Uterus (tissue), 4 donors: ENCODE measurements around the gene IFIT2. TPM values are rescaled to one million over a fixed set of nuclear protein-coding genes. Genes with fewer than 3 reads are reported as not detected.
A peak's percentile ranks its signal among the peaks of the same experiment; 100 is the strongest.
"Not testable (repeated sequence)": the region's sequence is repeated elsewhere in the genome, so short reads cannot be mapped to it uniquely, and the experiment has no call there.

ENCODE experiments used
- DNase-seq, 2 donors: peaks; one replicate each; pipeline ENCODE4 v3.0.0-alpha.2; 2019 to 2020
- H3K27ac ChIP-seq, 2 donors: fragments of 200-600 bp; sonication (generic); 1 replicate in 1 of 2; 2 replicates in 1 of 2; pipeline ENCODE4 v1.5.1; 2016 to 2018
- H3K27me3 ChIP-seq, 2 donors: fragments of 200-600 bp; sonication (generic); one replicate each; pipeline ENCODE4 v1.5.1; 2018 to 2019; ENCODE audit warnings: control low read depth in 1 of 2
- H3K36me3 ChIP-seq, 2 donors: fragments of 200-600 bp; sonication (generic); one replicate each; pipeline ENCODE4 v1.5.1; 2019; ENCODE audit warnings: control low read depth in 1 of 2
- H3K4me1 ChIP-seq, 2 donors: fragments of 200-600 bp; sonication (generic); one replicate each; pipeline ENCODE4 v1.5.1; 2018 to 2019; ENCODE audit warnings: control low read depth in 1 of 2
- H3K4me3 ChIP-seq, 2 donors: fragments of 200-600 bp; sonication (generic); 1 replicate in 1 of 2; 2 replicates in 1 of 2; pipeline ENCODE4 v1.5.1; 2018 to 2019; ENCODE audit warnings: mild to moderate bottlenecking in 1 of 2
- H3K9me3 ChIP-seq, 2 donors: fragments of 200-600 bp; sonication (generic); one replicate each; pipeline ENCODE4 v1.5.1; 2019; ENCODE audit warnings: control low read depth in 1 of 2
- POLR2A ChIP-seq, 2 donors: fragments of 450-650 bp; IDR thresholded peaks; one replicate each; pipeline ENCODE4 v1.6.1; 2016; ENCODE audit warnings: antibody characterized with exemption in 2 of 2, mild to moderate bottlenecking in 1 of 2, moderate library complexity in 1 of 2
- intact Hi-C: fragments of 100-400 bp; cut with DNase I; formaldehyde crosslinking; loops from one replicate; pipeline ENCODE4 v1.15.1; 2023; ENCODE audit warnings: low total_unique reads
- total RNA-seq, 4 donors: library from RNA; depleted of rRNA in 3 of 4; stranded (reverse); fragments of >200 nt in 3 of 4; gene quantifications; one replicate each; pipeline versions ENCODE4 v1.1.0 to v1.2.4, GENCODE V29; 2014 to 2023
- TF ChIP-seq, protein P1 (sequence below), 4 experiments: fragments of 200-600 bp in 2 of 4; fragments of 450-650 bp in 2 of 4; sonication (generic) in 2 of 4; IDR thresholded peaks; one replicate each; pipeline ENCODE4 v1.5.1; 2016 to 2019; ENCODE audit warnings: antibody characterized with exemption in 4 of 4, mild to moderate bottlenecking in 2 of 4, moderate library complexity in 1 of 4
- donor health status: DM: yes; HTN: yes; CAD: no.

IFIT2 gene
- total RNA-seq, 4 donors from 2014 or later: 1.5 to 17.7 (median 6.1) TPM

DNA sequence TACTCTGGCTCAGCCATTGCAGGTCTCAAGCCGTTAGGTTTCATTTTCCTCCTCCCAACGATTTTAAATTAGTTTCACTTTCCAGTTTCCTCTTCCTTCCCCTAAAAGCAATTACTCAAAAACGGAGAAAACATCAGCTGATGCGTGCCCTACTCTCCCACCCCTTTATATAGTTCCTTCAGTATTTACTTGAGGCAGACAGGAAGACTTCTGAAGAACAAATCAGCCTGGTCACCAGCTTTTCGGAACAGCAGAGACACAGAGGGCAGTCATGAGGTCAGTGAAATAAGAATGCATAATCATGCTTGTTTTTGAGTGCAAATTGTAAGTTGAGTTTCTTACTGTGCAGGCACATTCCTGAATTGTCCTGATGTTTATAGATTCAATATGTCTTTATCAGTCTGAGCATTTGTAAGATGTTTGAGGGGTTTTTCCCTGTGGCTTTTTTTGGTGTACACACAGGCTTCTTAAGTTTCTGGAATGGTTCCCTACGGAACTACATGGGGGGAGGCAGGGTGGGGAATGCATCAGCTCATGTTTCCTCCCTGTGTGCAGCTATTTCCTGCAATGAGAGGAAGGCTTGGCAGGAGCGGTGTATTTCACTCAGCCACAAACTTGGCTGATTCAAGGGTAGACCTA, 26.1 kb downstream of the IFIT2 start, which contains the start of gene IFIT3:
TSS of gene IFIT3 (plus strand) at position 195 of the 639 bp plus-strand sequence. CDS start at position 272, 77 bp downstream.
- H3K36me3 ChIP-seq: no peaks in the 10 kb centered on the region
- H3K27ac ChIP-seq: peak within 1 kb of the TSS; percentile 86 to 94
- intact Hi-C loops: no loop called here
- peak; percentile 65 to 79 for DNase-seq
- peak in 1 of 2 donors; percentile 4 for TF ChIP-seq POLR2A (IDR thresholded peaks at IDR 0.05)
- TF ChIP-seq, protein P1, sequence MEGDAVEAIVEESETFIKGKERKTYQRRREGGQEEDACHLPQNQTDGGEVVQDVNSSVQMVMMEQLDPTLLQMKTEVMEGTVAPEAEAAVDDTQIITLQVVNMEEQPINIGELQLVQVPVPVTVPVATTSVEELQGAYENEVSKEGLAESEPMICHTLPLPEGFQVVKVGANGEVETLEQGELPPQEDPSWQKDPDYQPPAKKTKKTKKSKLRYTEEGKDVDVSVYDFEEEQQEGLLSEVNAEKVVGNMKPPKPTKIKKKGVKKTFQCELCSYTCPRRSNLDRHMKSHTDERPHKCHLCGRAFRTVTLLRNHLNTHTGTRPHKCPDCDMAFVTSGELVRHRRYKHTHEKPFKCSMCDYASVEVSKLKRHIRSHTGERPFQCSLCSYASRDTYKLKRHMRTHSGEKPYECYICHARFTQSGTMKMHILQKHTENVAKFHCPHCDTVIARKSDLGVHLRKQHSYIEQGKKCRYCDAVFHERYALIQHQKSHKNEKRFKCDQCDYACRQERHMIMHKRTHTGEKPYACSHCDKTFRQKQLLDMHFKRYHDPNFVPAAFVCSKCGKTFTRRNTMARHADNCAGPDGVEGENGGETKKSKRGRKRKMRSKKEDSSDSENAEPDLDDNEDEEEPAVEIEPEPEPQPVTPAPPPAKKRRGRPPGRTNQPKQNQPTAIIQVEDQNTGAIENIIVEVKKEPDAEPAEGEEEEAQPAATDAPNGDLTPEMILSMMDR (IDR thresholded peaks at IDR 0.05): peak in 1 of 4 experiments; percentile 8
- H3K4me1 ChIP-seq: peaks cover 6 to 7% of the 10 kb centered on the region in 2 donors
- no peaks in the 10 kb centered on the region for H3K9me3 ChIP-seq
- H3K27me3 ChIP-seq: no peaks in the 10 kb centered on the region
- H3K4me3 ChIP-seq: peak within 1 kb of the TSS; percentile 39 to 41

- Histone ChIP-seq H3K4me1 (peaks cover 6 to 8% of the 10 kb centered on the region in 2 donors), H3K27me3 (no peaks in the 10 kb centered on the region), H3K9me3 (no peaks in the 10 kb centered on the region), H3K27ac (peak overlapping the region; percentile 86 to 94), H3K4me3 (no peak overlapping the region), H3K36me3 (no peaks in the 10 kb centered on the region)
- TF ChIP-seq, protein P1 (IDR thresholded peaks at IDR 0.05): no peak
- no peak for TF ChIP-seq POLR2A (IDR thresholded peaks at IDR 0.05)
- intact Hi-C loops: no loop called here
- DNase-seq: no peak
Observed at GRCh38 chr10:89329151-89329550, 27.3 kb downstream of the IFIT2 start.

DNA sequence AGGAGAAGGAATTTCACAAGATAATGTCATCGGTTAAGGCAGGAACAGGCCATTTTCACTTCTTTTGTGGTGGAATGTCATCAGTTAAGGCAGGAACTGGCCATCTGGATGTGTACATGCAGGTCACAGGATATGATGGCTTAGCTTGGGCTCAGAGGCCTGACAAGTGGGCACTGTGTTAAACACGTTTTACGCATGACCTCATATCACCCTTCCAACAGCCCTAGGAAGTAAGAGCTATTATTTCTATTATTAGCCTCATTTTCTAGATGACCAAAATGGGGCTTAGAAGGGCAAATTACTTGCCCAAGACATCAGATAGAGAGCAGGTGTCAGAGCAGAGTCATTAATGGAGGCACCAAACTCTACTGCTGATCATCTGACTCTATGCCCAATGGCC, 28.2 kb downstream of the IFIT2 start:
- DNase-seq, H3K9me3 ChIP-seq, H3K4me1 ChIP-seq, H3K27me3 ChIP-seq, H3K4me3 ChIP-seq, intact Hi-C loops, H3K36me3 ChIP-seq: not testable (repeated sequence)
- H3K27ac ChIP-seq: peak overlapping the region in 1 of 2 donors; percentile 94

GRCh38 chr10:89330537-89331212, 28.8 kb downstream of the IFIT2 start:
- Histone ChIP-seq H3K9me3 (no peaks in the 10 kb centered on the region), H3K36me3 (no peaks in the 10 kb centered on the region), H3K4me3 (no peak overlapping the region), H3K27ac (peak overlapping the region; percentile 7 to 94), H3K27me3 (no peaks in the 10 kb centered on the region), H3K4me1 (peaks cover 6 to 8% of the 10 kb centered on the region in 2 donors)
- TF ChIP-seq, protein P1 (IDR thresholded peaks at IDR 0.05): no peak
- TF ChIP-seq POLR2A (IDR thresholded peaks at IDR 0.05): no peak
- no peak for DNase-seq
- intact Hi-C loops: no loop called here

GRCh38 chr10:89331487-89332122, 29.8 kb downstream of the IFIT2 start:
- H3K9me3 ChIP-seq, H3K4me1 ChIP-seq, DNase-seq, intact Hi-C loops, H3K27me3 ChIP-seq, H3K36me3 ChIP-seq: not testable (repeated sequence)
- peak overlapping the region; percentile 81 to 94 for H3K27ac ChIP-seq
- peak overlapping the region in 1 of 2 donors; percentile 33 for H3K4me3 ChIP-seq
